Stimulated activated CD8-positive, alpha-beta memory T cell treated with anti-CD3 and anti-CD28 coated beads, Interleukin-7, amount 100 ng/mL, for 48 hours (primary cell): ENCODE measurements around the gene ANO7.

Experiments
- DNase-seq, 2 donors: peaks; one replicate each; pipeline ENCODE4 v3.0.0-alpha.2; 2020; ENCODE audit warnings: low read depth in 1 of 2; ENCODE audit errors: extremely low read depth in 1 of 2

The ANO7 gene

DNA sequence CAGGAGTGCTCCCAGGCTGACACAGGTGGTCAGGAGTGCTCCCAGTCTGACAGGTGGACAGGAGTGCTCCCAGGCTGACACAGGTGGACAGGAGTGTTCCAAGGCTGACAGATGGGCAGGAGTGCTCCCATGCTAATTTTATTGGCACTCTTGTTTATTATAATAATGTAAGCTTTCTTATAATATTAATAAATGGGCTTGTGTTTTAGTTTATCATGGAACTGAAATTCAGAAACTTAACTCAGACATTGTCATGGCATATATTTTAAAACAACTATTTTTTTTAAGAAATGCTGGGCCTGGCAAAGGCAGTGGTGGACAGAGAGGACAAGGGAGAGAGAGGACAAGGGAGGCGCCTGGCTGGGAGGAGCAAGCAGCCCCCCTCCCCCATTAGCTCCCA lies 18.7 kb downstream of the ANO7 start:
- DNase-seq, result no peak

DNA sequence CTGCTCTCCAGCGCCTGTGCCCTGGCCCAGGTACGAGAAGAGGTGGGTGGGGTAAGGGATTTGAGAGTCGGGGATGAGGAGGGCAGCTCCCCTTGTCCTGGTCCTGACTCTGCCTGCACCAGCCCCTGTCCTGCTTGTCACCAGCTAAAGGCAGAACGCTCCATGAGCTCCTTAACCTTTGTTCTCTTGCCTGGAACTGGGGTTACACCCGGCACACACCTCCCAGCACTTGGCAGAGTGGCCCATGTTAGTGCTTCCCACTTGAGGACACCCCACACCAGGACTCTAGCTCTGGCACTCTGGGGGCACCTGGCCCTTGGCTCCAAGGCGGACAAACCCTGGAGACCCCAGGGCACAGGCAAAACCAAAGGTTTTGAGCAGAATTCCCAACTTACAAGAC lies 19.2 kb downstream of the ANO7 start:
- no peak for DNase-seq

DNA sequence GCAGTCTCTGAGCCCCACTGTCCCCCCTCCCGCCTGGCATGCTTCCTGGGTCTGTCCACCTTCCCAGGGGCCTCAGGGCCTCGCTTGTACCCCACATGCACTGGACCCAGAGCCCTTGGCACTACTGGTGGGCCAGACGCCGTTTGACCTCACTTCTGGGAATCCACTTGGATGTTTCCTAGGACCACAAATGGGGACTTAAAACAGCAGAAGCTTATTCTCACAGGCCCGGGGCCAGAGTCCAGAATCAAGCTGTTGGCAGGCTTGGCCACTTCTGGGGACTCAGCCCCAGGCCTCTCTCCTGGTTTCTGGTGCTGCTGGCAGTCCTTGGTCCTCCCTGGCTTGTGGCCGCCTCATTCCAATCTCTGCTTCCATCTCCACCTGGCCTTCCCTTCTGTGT lies 19.6 kb downstream of the ANO7 start:
- no peak for DNase-seq

DNA sequence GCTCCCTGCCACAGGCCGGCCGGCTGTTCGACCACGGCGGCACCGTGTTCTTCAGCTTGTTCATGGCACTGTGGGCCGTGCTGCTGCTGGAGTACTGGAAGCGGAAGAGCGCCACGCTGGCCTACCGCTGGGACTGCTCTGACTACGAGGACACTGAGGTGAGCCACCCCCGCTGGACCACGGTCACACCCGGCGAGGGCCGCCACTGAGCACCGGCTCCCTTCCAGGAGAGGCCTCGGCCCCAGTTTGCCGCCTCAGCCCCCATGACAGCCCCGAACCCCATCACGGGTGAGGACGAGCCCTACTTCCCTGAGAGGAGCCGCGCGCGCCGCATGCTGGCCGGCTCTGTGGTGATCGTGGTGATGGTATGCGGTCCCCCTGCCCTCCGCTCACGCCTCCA lies 20.8 kb downstream of the ANO7 start:
- no peak for DNase-seq

DNA sequence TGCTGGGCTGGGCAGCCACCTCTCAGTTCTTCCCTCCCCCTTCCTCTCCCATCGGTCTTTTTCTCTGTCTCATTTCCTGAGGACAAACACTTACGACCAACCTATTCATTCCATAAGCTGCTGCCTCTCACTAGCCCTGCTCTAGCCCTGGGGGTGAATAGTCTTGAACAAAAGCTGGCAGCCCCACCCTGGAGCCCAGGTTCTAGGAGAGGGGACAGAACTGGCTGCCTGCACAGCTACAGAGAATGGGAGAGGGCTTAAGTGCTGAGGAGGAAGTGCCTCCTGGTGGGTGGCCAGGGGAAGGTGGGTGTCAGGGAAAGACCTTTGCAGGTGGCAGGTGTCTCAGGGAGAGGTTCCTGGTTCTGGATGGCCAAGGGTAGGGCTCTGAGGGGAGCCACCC lies 22.8 kb downstream of the ANO7 start:
- no peak for DNase-seq

DNA sequence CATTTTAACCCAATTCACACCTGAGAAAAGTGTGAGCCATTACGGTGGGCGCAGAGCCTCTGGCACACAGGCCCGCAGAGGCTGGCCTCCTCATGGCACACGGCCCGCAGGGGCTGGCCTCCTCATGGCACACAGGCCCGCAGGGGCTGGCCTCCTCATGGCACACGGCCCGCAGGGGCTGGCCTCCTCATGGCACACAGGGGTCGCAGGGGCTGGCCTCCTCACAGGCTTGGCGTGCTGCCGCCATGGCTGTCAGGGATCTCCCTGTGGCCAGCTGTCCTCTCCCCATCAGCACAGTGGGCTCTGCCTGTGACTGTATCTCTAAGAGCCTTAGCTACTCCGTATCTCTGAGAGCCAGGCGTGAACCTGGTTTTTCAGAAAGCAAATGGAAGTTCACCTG lies 24.6 kb downstream of the ANO7 start:
- DNase-seq, result no peak

DNA sequence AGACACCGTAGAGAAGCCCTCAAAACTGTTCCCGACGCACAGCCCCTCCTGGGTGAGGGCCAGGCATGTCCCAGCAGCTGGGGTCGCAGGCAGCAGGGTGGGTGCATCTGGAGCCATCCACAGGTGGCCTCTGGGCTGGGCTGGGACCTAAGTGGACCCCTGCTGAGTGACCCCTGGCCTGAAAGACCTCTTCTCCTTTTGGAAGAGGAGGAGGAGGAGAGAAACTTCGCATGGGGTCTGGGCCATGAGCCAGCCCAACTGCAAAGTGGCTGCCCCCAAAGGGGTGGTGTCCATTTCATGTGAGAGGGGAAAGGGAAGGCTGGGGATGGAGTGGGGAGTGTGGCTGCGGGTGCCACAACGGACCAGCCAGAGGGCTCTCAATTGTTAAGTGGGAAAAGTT lies 25.1 kb downstream of the ANO7 start:
- DNase-seq, result no peak

DNA sequence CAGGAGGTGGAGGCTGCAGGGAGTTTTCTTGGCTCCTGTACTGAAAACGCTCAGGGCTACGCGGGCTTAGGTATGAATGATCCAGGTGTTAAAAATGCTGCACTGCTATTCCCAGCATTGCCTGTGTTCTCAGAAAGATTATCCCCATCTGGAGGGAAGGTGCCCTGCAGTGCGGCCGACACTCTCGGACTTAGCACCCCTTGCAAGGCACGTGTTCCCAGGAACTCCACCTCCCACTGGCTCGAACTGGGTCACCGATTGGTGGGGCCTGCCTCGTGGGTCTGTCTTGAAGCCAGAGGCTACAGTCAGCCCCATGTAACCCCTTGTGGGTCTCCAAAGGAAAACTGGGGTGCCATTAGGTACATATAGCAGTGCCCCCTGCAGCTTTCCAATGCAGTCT lies 25.7 kb downstream of the ANO7 start:
- DNase-seq, result no peak

DNA sequence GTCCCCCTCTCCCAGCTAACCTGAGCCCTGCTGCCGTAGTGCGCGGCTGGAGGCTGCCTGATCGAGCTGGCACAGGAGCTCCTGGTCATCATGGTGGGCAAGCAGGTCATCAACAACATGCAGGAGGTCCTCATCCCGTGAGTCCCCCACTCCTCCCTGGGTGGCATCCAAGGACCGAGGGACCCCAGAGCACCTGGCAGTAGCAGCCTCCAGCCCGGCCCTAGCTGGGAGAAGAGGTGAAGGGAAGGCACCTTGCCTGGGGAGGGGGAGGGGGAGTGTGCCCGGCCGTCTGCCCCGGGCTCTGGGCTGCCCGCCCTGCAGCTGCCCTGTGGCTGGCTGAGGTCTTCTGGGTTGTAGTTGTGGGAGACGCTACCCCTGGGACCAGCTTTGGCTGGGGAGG lies 26.3 kb downstream of the ANO7 start:
- no peak for DNase-seq

DNA sequence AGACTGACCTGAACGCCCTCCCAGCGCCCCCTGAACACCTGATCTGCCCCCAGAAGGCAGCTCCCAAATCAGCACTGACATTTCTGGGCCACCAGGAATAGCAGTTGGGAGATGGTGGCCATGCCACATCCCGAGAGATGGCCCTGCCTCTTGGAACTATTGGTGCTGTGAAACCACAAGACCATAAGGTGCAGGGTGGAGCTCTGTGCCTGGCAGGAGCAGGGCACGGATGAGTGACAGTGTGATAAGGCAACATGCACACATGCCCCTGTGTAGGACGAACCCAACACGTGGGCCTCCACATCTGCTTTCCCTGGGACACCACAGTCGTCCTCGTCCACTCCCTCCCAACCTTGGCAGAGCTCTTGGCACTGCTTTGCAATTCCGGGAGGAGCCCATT lies 26.9 kb downstream of the ANO7 start:
- no peak for DNase-seq

DNA sequence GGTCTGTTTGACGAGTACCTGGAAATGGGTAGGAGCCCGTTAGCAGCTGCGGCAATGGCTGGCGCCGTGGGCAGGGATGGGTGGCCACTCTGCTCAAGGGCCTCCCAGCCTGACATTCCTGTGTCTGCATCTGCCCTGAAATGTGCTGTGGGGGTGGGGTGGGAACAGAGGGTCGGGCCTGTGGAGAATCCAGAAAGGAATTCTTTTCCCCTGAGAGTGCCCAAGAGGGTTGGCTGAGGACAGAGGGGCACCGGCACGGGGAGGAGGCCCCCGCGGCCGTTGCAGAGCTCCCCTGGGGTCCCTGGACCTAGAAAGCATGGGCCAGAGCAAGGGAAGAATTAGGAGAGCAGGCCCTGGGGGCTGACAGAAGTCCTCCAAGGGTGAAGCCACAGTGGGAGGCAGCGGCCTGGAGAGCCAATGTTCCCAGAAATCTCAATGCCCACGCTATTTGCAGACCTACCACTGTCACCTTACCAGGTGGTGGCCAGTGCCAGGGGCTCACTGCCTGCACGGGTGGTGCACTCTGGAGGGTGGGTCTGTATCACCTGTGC lies 27.8 kb downstream of the ANO7 start:
- DNase-seq, result no peak

DNA sequence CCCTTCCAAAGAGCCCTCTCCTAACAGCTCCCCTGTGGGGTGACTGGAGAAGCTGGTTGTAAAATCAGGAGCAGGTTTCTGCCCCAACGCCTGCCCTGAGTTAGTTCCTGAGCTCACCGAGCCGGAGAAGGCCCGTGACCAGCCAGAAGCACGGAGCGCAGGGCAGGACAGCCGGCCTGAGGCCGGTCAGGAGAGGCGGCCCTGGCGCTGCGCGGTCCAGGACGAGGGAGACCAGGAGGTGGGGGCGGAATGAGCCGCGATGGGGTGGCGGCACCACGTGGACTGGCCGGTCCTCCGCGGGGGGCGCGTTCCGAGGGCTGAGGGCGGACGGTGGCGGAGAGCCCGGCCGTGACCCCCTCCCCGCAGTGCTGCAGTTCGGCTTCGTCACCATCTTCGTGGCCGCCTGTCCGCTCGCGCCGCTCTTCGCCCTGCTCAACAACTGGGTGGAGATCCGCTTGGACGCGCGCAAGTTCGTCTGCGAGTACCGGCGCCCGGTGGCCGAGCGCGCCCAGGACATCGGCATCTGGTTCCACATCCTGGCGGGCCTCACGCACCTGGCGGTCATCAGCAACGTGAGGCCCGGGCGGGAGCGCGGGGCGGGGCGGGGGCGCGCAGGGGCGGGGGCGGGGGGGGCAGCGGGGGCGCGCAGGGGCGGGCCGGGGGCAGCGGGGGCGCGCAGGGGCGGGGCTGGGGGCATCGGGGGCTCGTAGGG lies 29.0 kb downstream of the ANO7 start:
- DNase-seq, result no peak

DNA sequence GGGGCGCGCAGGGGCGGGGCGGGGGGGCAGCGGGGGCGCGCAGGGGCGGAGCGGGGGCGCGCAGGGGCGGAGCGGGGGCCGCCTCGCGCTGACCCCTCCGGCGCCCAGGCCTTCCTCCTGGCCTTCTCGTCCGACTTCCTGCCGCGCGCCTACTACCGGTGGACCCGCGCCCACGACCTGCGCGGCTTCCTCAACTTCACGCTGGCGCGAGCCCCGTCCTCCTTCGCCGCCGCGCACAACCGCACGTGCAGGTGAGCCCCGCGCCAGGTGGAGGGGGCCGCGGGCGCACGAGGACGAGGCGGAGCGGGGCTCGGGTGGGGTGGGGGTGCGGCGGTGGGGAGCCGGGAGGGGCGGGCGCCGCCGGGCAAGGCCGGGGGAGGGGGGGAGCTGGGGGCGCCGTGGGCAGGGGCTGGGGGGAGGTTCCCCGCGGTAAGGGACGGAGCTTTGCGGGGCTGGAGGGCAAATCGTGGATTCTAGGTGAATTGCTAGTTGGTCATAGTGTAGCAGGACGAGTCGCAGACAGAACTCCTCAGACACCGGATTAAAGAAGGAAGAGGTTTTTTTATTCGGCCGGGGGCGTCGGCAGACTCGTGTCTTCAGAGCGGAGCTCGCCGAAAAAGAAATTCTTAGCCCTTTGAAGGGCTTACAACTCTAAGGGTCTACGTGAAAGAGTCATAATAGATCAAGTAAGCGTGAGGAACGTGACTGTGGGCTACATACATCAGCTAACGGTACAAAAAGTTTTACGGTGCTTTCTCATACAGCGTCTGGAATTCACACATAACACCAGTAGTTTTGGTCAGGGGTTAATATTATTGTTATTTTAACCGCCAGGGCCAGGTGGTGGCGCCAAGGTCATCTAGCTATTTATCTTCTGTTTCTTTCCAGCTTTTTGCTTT lies 29.9 kb downstream of the ANO7 start:
- no peak for DNase-seq

DNA sequence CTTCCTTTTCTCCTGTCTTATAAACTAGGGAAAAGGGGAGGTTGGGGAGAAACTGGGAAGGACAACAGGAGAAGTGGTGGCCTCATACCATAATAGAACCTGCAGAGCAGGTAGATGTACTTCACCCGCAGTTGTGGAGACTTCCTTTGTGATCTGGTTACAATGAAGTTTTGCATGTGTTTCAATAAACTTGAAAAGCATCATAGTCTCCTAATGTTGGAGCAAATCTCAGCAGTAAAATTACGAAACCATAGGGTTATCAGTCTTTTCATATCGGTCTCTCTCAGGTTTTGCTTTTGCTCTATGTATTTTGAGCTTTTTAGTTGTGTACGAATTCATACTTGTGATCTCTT lies 30.5 kb downstream of the ANO7 start:
- no peak for DNase-seq

DNA sequence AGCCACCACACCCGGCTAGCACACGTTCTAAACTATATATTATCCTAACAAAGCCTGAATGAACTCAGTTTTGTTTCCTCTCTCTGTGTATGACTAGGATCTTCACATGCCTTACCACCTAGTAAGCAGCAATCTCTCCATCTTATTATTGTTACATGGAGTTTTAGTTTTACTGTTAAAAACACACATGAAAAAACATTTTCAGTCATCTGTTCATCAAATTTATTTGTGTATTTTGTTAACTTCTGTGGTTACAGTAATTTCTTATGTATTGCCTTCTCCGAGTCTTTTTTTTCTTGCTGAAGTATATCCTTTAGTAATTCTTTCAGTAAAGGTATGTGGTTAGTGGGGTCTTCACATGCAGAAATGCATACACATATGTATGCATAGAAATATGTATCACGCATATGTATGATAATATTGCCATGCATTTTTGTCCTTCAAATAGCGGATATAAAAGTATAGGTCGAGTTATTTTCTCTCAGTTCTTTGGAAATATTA lies 31.4 kb downstream of the ANO7 start:
- no peak for DNase-seq

DNA sequence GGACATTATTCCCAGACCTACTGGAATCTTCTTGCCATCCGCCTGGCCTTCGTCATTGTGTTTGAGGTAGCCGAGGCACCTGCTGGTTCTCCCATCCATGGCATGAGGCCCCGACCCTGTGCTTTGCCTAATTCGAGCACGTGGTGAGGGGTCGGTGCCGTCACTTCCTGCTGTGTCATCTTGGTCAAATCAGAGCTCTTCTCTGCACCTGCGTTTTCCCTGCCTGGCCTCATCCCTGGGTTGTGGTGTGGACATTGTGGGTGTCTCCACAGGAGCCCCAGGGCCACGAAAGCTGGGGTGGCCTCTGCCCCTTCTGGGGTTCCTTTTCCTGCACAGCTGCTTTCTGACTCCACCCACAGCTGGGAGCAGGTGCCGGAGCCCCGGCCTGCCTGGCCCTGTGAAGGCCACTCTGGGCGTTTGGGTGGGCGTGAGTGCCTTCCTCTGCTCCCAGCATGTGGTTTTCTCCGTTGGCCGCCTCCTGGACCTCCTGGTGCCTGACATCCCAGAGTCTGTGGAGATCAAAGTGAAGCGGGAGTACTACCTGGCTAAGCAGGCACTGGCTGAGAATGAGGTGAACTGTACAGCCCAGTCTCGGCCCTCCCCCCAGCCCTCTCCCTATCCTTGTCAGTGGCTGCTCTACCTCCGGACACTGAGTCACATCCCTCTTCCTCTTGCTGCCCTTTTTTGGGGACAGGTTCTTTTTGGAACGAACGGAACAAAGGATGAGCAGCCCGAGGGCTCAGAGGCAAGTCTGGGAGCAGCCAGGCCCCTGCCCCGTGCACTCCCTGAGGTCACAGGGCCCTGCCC lies 34.9 kb downstream of the ANO7 start:
- no peak for DNase-seq

DNA sequence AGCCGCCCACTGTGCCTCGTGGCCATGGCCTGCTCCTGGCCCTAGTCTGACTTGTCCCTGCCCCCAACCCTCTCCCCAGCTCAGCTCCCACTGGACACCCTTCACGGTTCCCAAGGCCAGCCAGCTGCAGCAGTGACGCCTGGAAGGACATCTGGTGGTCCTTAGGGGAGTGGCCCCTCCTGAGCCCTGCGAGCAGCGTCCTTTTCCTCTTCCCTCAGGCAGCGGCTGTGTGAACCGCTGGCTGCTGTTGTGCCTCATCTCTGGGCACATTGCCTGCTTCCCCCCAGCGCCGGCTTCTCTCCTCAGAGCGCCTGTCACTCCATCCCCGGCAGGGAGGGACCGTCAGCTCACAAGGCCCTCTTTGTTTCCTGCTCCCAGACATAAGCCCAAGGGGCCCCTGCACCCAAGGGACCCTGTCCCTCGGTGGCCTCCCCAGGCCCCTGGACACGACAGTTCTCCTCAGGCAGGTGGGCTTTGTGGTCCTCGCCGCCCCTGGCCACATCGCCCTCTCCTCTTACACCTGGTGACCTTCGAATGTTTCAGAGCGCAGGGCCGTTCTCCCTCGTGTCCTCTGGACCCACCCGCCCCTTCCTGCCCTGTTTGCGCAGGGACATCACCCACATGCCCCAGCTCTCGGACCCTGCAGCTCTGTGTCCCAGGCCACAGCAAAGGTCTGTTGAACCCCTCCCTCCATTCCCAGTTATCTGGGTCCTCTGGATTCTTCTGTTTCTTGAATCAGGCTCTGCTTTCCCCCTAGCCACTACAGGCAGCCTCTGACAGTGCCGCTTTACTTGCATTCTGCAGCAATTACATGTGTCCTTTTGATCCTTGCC lies 35.8 kb downstream of the ANO7 start:
- DNase-seq, result no peak

DNA sequence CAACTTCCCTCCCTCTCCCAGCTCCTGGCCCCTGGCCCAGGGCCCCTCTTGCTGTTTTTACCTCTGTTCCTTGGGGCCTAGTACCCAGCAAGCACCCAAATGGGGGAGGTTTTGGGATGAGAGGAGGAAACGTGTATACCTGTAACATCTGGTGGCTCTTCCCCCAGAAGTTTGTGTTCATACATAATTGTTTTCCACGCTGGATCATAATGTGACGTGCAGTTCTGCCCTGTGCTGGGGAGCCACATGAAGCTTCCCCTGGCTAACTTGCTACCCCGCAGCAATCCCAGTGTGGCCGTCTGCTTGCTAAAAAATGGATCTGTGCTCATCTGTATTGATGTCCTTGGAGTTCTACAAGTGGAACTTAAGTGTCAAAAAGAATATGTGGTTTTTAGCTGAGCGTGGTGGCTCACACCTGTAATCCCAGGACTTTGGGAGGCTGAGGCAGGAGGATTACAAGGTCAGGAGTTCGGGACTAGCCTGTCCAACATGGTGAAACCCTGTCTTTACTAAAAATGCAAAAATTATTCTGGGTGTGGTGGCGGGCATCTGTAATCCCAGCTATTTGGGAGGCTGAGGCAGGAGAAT lies 36.5 kb downstream of the ANO7 start:
- DNase-seq, result no peak

DNA sequence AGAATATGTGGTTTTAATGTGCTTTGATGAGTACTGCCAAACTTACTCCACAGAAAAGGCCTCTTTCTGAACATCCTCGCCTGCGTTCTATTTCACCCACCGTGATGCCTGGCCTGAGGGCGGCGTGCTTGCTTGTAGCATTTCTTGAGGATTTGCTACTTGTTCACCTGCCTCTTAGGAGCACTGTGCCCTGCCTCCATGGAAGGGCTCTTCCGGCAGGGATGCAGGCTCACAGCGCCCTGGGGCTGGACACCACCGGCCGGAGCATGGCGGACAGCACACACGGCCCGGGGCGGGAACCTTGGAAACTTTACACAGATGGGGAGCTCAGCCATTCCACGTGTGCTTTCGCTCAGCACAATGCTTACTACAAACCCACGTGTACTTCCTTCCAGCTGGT lies 37.1 kb downstream of the ANO7 start:
- no peak for DNase-seq

DNA sequence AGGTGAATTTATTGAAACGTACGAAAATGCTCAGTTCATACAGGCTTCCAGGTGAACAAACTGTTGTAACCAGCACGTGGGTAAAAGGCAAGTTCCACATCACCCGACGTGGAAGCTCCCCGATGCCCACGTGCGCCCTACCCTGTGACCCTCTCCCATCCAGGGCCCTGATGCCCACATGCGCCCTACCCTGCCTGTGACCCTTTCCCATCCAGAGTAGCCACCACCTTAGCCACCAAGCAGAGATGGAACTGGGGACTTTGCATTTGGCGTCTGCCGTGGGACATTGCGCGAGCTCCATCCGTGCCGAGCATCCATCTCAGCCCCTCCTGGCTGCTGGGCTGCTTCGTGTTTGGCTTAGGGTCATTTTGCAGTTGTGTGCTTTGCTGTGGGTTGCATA lies 37.5 kb downstream of the ANO7 start:
- no peak for DNase-seq
